Sigmoid colon (tissue), 7 donors: ENCODE measurements around the gene RAB6B. TPM values are rescaled to one million over a fixed set of nuclear protein-coding genes. Genes with fewer than 3 reads are reported as not detected.

ENCODE experiments used
- DNase-seq: peaks from one replicate; pipeline ENCODE4 v3.0.0-alpha.2; 2019
- H3K27ac ChIP-seq, 4 donors: fragments of 200-600 bp; sonication (generic); one replicate each; pipeline ENCODE4 v1.5.1; 2016 to 2019; ENCODE audit warnings: mild to moderate bottlenecking in 1 of 4
- H3K27me3 ChIP-seq, 3 donors: fragments of 200-600 bp; sonication (generic); one replicate each; pipeline ENCODE4 v1.5.1; 2019; ENCODE audit warnings: mild to moderate bottlenecking in 1 of 3
- H3K36me3 ChIP-seq, 4 donors: fragments of 200-600 bp; sonication (generic); one replicate each; pipeline ENCODE4 v1.5.1; 2016 to 2019
- H3K4me1 ChIP-seq, 4 donors: fragments of 200-600 bp; sonication (generic); one replicate each; pipeline ENCODE4 v1.5.1; 2017 to 2019
- H3K4me3 ChIP-seq, 4 donors: fragments of 200-600 bp; sonication (generic); one replicate each; pipeline ENCODE4 v1.5.1; 2017 to 2019; ENCODE audit warnings: mild to moderate bottlenecking in 2 of 4, moderate library complexity in 1 of 4
- H3K9me3 ChIP-seq, 4 donors: fragments of 200-600 bp in 3 of 4; sonication (generic) in 3 of 4; one replicate each; pipeline versions ENCODE4 v1.5.1 to v1.6.1; 2013 to 2019
- CTCF ChIP-seq, 4 experiments: fragments of 450-650 bp in 3 of 4; fragments of 200-600 bp in 1 of 4; IDR thresholded peaks; one replicate each; pipeline ENCODE4 v1.5.1; 2016 to 2019; ENCODE audit warnings: antibody characterized with exemption in 4 of 4, mild to moderate bottlenecking in 3 of 4, moderate library complexity in 2 of 4
- EP300 ChIP-seq, 4 donors: sonication (generic); formaldehyde crosslinking; IDR thresholded peaks; one replicate each; pipeline ENCODE4 v1.6.1; 2017; ENCODE audit warnings: antibody characterized with exemption in 4 of 4
- POLR2A ChIP-seq, 2 donors: fragments of 450-650 bp; IDR thresholded peaks; one replicate each; pipeline ENCODE4 v1.6.1; 2016; ENCODE audit warnings: antibody characterized with exemption in 2 of 2, mild to moderate bottlenecking in 2 of 2, moderate library complexity in 2 of 2
- POLR2AphosphoS5 ChIP-seq, 4 donors: sonication (generic); formaldehyde crosslinking; IDR thresholded peaks; one replicate each; pipeline ENCODE4 v1.6.1; 2017; ENCODE audit warnings: antibody characterized with exemption in 4 of 4
- WGBS, 2 donors: extraction: QIAGEN DNeasy Blood & Tissue Kit; methylation state at CpG; one replicate each; pipeline ENCODE4 v1.1.7; 2013; 5-methylcytosine and 5-hydroxymethylcytosine counted together
- intact Hi-C: fragments of 100-400 bp; cut with DNase I; formaldehyde crosslinking; loops from one replicate; pipeline ENCODE4 v1.15.1; 2023
- polyA plus RNA-seq, 3 donors: library from polyadenylated mRNA; stranded (reverse); fragments of 200-250 nt; gene quantifications; one replicate each; pipeline ENCODE4 v1.2.3, GENCODE V29; 2013
- total RNA-seq, 4 donors: library from RNA; depleted of rRNA; stranded (reverse); fragments of >200 nt; gene quantifications; one replicate each; pipeline ENCODE4 v1.1.0, GENCODE V29; 2016
- donor health status: healthy with polysubstance abuse.
- donor health status: Bipolar disorder and iron deficiency.
- donor health status: healthy.

Gene RAB6B
- total and polyA plus RNA-seq, 7 donors: 0.60 to 19.7 (median 5.2) TPM

DNA sequence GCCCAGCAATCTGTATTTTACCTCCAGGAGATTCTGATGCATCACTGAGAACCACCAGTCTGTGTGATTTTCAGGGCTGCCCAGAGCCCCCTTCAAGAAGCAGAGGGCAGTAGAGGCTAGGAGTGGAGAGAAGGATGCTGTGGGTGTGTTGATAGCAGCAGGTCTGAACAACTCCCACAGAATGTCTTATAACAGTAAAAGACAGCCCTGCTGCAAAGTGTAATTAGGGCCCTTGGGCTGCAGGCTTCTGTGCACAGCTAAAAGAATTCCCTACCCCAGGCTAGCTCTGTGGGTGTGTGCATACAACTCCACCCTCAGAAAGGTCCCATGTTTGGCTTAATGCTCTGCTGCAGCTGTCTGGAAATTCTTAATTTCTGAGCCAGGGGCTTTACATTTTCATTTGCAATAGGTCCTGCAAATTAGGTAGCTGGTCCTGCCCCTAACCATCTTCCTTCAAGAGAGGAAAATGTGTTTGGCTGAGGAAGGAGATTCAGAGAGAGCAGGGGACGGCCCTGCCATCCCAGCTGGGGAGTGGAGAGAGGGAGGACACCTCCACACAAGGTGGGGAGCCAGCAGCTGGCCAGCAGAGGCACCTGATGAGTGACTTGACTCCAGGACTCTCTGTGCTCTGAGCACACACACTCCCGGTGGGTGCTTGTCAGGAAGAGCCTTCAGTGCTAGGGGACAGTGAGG lies 43.2 kb upstream of the RAB6B start:
- intact Hi-C loops: no loop called here
- Histone ChIP-seq H3K4me3 (no peak overlapping the region), H3K36me3 (no peaks in the 10 kb centered on the region), H3K27me3 (no peaks in the 10 kb centered on the region), H3K9me3 (no peaks in the 10 kb centered on the region), H3K27ac (peak overlapping the region in 1 of 4 donors; percentile 77), H3K4me1 (peaks cover 0 to 4% (median 2%) of the 10 kb centered on the region in 4 donors)
- peak; percentile 32 for DNase-seq
- TF ChIP-seq CTCF (IDR thresholded peaks at IDR 0.05): no peak
- no peak for TF ChIP-seq EP300 (IDR thresholded peaks at IDR 0.05)
- no peak for TF ChIP-seq POLR2A (IDR thresholded peaks at IDR 0.05)
- TF ChIP-seq POLR2AphosphoS5 (IDR thresholded peaks at IDR 0.05): no peak
- whole genome bisulfite sequencing, 2 donors: 71 to 77% methylated on average over 2 of the region's 2 CpGs

- TF ChIP-seq EP300 (IDR thresholded peaks at IDR 0.05) (no peak), CTCF (IDR thresholded peaks at IDR 0.05) (no peak), POLR2AphosphoS5 (IDR thresholded peaks at IDR 0.05) (no peak), POLR2A (IDR thresholded peaks at IDR 0.05) (no peak)
- intact Hi-C loops: no loop called here
- peak overlapping the region in 1 of 4 donors; percentile 77 for H3K27ac ChIP-seq
- no peaks in the 10 kb centered on the region for H3K27me3 ChIP-seq
- no peaks in the 10 kb centered on the region for H3K9me3 ChIP-seq
- H3K4me1 ChIP-seq: no peaks in the 10 kb centered on the region
- H3K4me3 ChIP-seq: no peak overlapping the region
- WGBS, 2 donors: 83 to 94% methylated on average over 10 of the region's 10 CpGs
- peak; percentile 36 for DNase-seq
- no peaks in the 10 kb centered on the region for H3K36me3 ChIP-seq
These were observed 42.3 kb upstream of the RAB6B start for GRCh38 chr3:133937756-133938601.

GRCh38 chr3:133937061-133937686 lies 41.5 kb upstream of the RAB6B start:
- Histone ChIP-seq H3K4me3 (no peak overlapping the region), H3K36me3 (no peaks in the 10 kb centered on the region), H3K27ac (peak overlapping the region in 1 of 4 donors; percentile 77), H3K9me3 (no peaks in the 10 kb centered on the region), H3K27me3 (no peaks in the 10 kb centered on the region), H3K4me1 (no peaks in the 10 kb centered on the region)
- TF ChIP-seq POLR2AphosphoS5 (IDR thresholded peaks at IDR 0.05) (no peak), CTCF (IDR thresholded peaks at IDR 0.05) (no peak), POLR2A (IDR thresholded peaks at IDR 0.05) (no peak), EP300 (IDR thresholded peaks at IDR 0.05) (no peak)
- intact Hi-C loops: no loop called here
- DNase-seq: peak; percentile 39
- whole genome bisulfite sequencing, 2 donors: 90% methylated on average over 8 of the region's 8 CpGs

GRCh38 chr3:133935843-133936769 lies 40.4 kb upstream of the RAB6B start:
- Histone ChIP-seq H3K9me3 (no peaks in the 10 kb centered on the region), H3K4me1 (no peaks in the 10 kb centered on the region), H3K27ac (no peak overlapping the region), H3K4me3 (no peak overlapping the region), H3K27me3 (no peaks in the 10 kb centered on the region), H3K36me3 (no peaks in the 10 kb centered on the region)
- 91 to 93% methylated on average over 13 of the region's 13 CpGs for WGBS, 2 donors
- DNase-seq: peak; percentile 28
- intact Hi-C loops: no loop called here
- no peak for TF ChIP-seq POLR2AphosphoS5 (IDR thresholded peaks at IDR 0.05)
- no peak for TF ChIP-seq EP300 (IDR thresholded peaks at IDR 0.05)
